ENCODE data around the gene NBEA. TPM values are rescaled to one million over a fixed set of nuclear protein-coding genes. Genes with fewer than 3 reads are reported as not detected.
A peak's percentile ranks its signal among the peaks of the same experiment; 100 is the strongest.

NBEA gene
- total RNA-seq, 1 donor from 2014 or later, result 16.3 TPM

- DNase-seq (ENCODE audit: low spot score) (no peak), ATAC-seq (no peak)
- intact Hi-C loops (cut with DNase I), result no loop called here
These were observed 560.4 kb downstream of the NBEA start for GRCh38 chr13:35502456-35502855.

DNA sequence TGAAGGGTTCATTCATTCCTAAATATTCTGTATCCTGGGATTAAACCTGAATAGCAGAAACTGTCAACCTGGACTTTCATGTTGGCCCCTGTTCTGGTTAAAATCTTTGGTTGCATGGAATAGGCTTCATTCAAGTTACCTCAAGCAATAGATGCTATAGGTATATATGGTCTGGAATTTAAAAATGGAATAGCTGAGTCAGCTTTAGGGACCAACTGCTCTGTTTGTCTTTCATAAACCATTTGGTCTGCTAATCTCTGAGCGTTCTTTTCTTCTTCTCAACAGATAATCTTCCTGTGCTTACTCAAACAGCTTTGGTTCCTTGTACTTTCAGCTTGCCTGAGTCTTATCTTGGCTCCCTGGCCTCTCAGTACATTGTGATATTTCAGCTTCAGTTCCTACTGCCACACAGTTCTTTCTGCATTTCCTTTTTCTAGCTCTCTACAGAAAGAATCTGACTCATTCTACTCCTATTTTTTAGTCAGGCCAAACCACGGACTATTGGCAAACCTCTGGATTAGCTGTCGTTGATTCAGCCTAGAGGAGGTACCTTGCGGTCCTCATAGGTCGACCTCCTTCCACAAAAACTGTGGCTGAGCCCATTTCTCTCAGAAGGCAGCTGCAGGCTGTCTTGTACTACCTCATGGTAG, 570.3 kb downstream of the NBEA start:
- intact Hi-C loops (cut with DNase I), result no loop called here
- no peak for DNase-seq (ENCODE audit: low spot score)

GRCh38 chr13:35514061-35514477, 572.0 kb downstream of the NBEA start:
- intact Hi-C loops (cut with DNase I), result no loop called here
- no peak for DNase-seq (ENCODE audit: low spot score)
- no peak for ATAC-seq

More for the DNA sequence above, 570.3 kb downstream of the NBEA start:
- peak; percentile 85 for ATAC-seq

- DNase-seq (ENCODE audit: low spot score) (no peak), ATAC-seq (no peak)
- intact Hi-C loops (cut with DNase I), result no loop called here
These were observed 572.9 kb downstream of the NBEA start for GRCh38 chr13:35514801-35515502.

DNA sequence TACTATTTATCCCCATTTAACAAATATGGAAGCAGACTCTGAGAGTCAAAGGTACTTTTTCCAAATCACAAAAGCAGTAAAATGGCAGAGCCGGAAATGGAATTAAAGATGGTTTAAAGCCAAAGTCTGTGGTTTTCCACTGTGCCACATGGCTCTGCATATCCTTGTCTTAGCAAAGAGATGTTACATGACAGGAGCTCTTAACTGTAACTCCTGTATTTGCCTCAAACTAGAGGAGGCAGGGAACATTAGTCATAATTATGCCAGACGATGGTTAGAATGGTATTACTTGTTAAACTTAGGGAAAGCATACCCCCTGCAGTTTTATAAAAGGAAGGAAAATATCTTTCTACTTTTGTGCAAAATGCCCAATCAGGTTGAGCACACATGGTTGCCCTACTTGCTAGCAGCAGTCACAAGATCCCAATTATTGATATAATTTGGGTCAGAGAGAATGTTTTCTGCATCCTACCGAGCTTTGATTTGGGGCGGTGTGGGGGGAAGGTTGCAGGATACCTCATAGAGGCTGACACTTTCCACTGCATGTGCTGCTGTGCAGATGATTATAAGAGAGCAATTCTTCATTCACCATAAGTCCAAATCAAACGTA, 576.4 kb downstream of the NBEA start:
- intact Hi-C loops (cut with DNase I), result no loop called here
- ATAC-seq (no peak), DNase-seq (ENCODE audit: low spot score) (no peak)

- DNase-seq (ENCODE audit: low spot score), result no peak
- ATAC-seq, result peak; percentile 55
- intact Hi-C loops (cut with DNase I), result no loop called here
These were observed 582.1 kb downstream of the NBEA start for GRCh38 chr13:35524171-35524570.

- ATAC-seq, result no peak
- no peak for DNase-seq (ENCODE audit: low spot score)
- intact Hi-C loops (cut with DNase I), result no loop called here
These were observed 584.5 kb downstream of the NBEA start for GRCh38 chr13:35526577-35526976.

- intact Hi-C loops (cut with DNase I), result no loop called here
- peak; percentile 17 for ATAC-seq
- no peak for DNase-seq (ENCODE audit: low spot score)
These were observed 585.4 kb downstream of the NBEA start for GRCh38 chr13:35527451-35527850.

GRCh38 chr13:35530147-35530546, 588.1 kb downstream of the NBEA start:
- DNase-seq (ENCODE audit: low spot score) (no peak), ATAC-seq (no peak)
- intact Hi-C loops (cut with DNase I), result no loop called here

DNA sequence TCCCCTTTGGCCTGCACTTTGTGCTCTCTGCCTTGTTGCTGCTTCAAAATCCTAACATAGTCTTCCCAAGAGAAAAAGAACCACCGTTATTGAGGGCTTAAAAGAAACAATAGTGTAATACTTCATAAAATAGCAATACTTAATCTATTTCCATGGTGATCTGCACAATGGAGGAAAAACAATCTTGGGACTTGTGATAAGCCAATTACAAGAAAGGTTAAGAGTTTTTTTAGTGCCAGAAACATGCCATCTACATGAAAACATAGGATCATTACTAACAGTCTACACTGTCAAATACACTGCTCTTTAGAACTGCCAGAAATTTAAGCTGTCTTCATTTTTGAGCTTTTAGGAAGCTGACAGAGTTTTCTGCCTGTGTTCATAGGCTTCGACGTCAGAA, 588.5 kb downstream of the NBEA start:
- ATAC-seq, result no peak
- DNase-seq (ENCODE audit: low spot score), result no peak
- intact Hi-C loops (cut with DNase I), result no loop called here

GRCh38 chr13:35531526-35531925, 589.5 kb downstream of the NBEA start:
- intact Hi-C loops (cut with DNase I), result no loop called here
- DNase-seq (ENCODE audit: low spot score) (no peak), ATAC-seq (no peak)

- DNase-seq (ENCODE audit: low spot score), result no peak
- intact Hi-C loops (cut with DNase I), result no loop called here
- ATAC-seq, result no peak
These were observed 592.3 kb downstream of the NBEA start for GRCh38 chr13:35534343-35534742.

DNA sequence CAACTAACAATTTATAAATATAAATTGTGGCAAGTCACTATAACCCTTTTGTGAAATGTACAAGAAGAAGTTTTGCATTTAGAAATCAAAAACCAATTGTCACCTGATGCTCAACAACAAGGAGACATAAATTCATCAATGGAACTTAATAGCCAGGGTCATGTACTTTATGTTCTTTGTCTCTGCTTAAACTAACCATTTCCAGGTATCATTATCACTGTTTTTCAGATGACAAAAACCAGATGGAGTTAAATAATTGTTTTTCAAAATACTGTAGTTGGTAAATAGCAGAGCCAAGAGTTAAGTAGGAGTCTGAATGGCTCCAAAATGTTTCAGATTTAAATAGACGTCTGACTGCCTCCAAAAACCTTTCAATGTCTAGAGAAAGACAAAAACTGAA, 606.7 kb downstream of the NBEA start:
- ATAC-seq, result no peak
- intact Hi-C loops (cut with DNase I), result no loop called here
- no peak for DNase-seq (ENCODE audit: low spot score)

GRCh38 chr13:35549481-35549880, 607.4 kb downstream of the NBEA start:
- DNase-seq (ENCODE audit: low spot score), result no peak
- intact Hi-C loops (cut with DNase I), result no loop called here
- ATAC-seq, result no peak

DNA sequence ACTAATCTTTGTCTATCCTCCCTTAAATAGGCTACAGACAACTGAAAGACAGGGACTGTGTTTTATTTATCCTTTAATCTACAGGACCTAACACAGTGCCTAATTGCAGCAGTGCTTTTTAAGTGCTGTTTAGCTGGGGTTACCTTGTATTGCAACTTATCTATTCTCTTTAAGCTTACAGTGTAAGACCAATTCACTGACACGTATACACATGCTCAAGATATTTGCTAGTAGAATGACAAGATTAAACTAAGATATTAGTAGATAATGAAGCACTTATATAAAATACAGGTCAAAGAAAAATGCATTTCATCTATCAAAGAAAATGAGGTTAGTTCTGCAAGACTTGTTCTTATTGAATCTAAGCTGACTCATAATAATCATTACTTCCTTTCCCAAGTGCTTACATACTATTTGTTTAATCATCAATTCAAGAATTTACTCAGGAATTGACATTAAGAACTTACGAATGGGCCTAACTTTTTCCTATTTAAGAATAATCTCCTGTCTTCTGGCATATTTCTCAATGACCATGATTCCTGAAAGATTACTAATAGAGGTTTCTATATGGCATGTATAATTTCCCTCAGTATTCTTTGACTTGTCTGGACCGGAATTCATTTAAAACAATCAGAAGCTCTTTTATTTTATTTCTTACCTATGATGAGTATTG, 610.2 kb downstream of the NBEA start:
- no peak for DNase-seq (ENCODE audit: low spot score)
- intact Hi-C loops (cut with DNase I), result no loop called here

DNA sequence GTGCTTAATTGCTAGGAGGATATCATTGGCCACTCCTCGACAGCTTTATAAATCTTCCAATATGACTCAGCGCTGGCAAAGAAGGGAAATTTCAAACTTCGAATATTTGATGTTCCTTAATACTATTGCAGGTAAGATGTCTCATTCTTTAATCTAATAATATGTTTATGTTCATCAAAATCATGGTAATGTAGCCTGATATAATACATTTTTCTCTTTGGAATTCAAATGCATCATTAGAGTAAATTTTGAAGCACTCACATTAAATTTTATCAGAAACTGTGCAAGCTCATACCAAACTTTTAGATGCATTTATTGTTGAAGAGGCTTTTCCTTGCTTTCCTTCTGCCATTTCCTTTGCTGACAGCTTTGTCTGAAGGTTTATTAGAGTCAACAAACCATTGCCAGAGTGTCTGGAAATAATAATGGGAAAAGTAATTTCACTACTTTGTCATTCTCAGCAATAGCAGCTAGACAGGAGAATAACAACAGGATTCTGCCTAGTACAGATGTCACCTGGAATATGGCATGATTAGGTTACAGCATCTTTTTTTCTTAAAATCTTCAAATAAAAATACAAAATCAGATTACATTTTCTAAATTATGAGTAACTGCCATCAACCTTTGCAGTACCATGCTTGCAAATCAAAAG, 613.0 kb downstream of the NBEA start:
- ATAC-seq, result no peak
- DNase-seq (ENCODE audit: low spot score), result no peak
- intact Hi-C loops (cut with DNase I), result no loop called here

More for the DNA sequence above, 610.2 kb downstream of the NBEA start:
- no peak for ATAC-seq

DNA sequence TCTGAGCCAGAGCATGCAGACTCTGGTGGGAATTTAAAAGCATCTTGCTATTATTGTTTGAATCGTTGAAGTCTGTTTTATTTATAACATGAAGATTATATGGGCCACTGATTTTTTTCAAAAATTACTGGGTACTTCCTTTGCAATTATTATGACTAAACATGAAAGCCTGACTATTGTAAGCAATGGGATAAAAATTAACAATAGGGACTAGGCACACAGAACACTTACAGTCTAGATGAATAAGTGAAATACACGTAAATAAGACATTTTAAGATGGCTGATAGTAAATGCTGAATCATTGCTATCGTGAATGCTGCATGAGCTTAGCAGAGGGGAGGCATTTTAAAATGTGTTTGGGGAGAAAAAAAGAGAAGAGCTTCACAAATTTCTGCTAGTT, 615.4 kb downstream of the NBEA start:
- DNase-seq (ENCODE audit: low spot score), result no peak
- no peak for ATAC-seq
- intact Hi-C loops (cut with DNase I), result no loop called here

DNA sequence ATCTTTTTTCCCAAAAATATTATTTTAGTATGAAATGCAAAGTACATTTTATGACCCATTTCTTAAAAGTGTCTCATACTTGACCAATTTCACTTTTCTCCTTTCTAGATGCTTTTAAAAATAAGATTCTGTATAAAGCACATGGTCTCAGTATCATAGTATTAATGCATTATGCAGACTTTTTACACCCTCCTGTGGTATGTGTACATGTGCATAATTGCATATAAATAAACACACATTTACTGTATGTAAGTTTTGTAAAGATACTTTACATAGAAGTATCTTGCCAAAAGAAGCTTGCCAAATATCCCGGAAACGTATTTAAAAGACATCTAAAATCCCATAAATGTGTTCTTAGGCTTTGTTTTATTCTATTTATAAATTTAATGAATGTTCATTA, 619.5 kb downstream of the NBEA start:
- ATAC-seq, result no peak
- intact Hi-C loops (cut with DNase I), result no loop called here
- DNase-seq (ENCODE audit: low spot score), result no peak

- intact Hi-C loops (cut with DNase I), result no loop called here
- ATAC-seq (no peak), DNase-seq (ENCODE audit: low spot score) (no peak)
These were observed 623.2 kb downstream of the NBEA start for GRCh38 chr13:35565273-35565672.

All from sciatic nerve (tissue), 2 donors.